Kidney (tissue), 14 donors: Measurements from ENCODE around the gene LIMA1. TPM values are rescaled to one million over a fixed set of nuclear protein-coding genes. Genes with fewer than 3 reads are reported as not detected.
A peak's percentile ranks its signal among the peaks of the same experiment; 100 is the strongest.

Source experiments
- DNase-seq, 5 donors: peaks; one replicate each; pipeline ENCODE4 v3.0.0-alpha.2; 2013 to 2020
- FAIRE-seq: peaks from 2 replicates; lab custom pipeline; 2012; peaks lifted over from hg19 to GRCh38; lab: Jason Lieb, UNC
- H3K27ac ChIP-seq, 2 donors: one replicate each; pipeline ENCODE4 v1.7.0; 2013; ENCODE audit warnings: low read depth in 2 of 2, low read length in 2 of 2, inconsistent platforms in 1 of 2
- H3K27me3 ChIP-seq: one replicate; pipeline ENCODE4 v1.7.1; 2013; ENCODE audit warnings: low read length, inconsistent platforms; ENCODE audit not compliant: control insufficient read depth, insufficient read depth
- H3K36me3 ChIP-seq, 3 donors: one replicate each; pipeline versions ENCODE4 v1.7.0 to v1.7.1; 2013; ENCODE audit warnings: low read length in 3 of 3, control low read depth in 1 of 3, inconsistent platforms in 1 of 3; ENCODE audit not compliant: insufficient read depth in 3 of 3, control insufficient read depth in 2 of 3
- H3K4me1 ChIP-seq, 3 donors: one replicate each; pipeline versions ENCODE4 v1.7.0 to v1.7.1; 2013; ENCODE audit warnings: low read length in 3 of 3, inconsistent platforms in 1 of 3, low read depth in 1 of 3; ENCODE audit not compliant: control insufficient read depth in 2 of 3, insufficient read depth in 2 of 3
- H3K4me3 ChIP-seq, 3 donors: one replicate each; pipeline versions ENCODE4 v1.7.0 to v1.8.1; 2013; ENCODE audit warnings: low read length in 3 of 3, control low read depth in 1 of 3, inconsistent platforms in 1 of 3
- H3K9ac ChIP-seq, 3 donors: one replicate each; pipeline versions ENCODE4 v1.7.0 to v1.7.1; 2013; ENCODE audit warnings: low read length in 3 of 3, control low read depth in 1 of 3, inconsistent platforms in 1 of 3
- H3K9me3 ChIP-seq, 3 donors: one replicate each; pipeline versions ENCODE4 v1.7.0 to v1.7.1; 2013; ENCODE audit warnings: low read length in 3 of 3, control low read depth in 1 of 3, inconsistent platforms in 1 of 3; ENCODE audit not compliant: control insufficient read depth in 2 of 3, insufficient read depth in 1 of 3
- CTCF ChIP-seq: IDR thresholded peaks from 3 replicates; pipeline ENCODE4 v1.5.1; 2012; ENCODE audit warnings: mild to moderate bottlenecking, moderate library complexity, borderline replicate concordance; ENCODE audit not compliant: insufficient read depth; ENCODE audit errors: extremely low read depth
- intact Hi-C: fragments of 100-400 bp; cut with DNase I; formaldehyde crosslinking; loops from one replicate; pipeline ENCODE4 v1.11.1; 2022
- polyA plus RNA-seq: library from polyadenylated mRNA; stranded (reverse); fragments of 350-450 nt; fragmentation: Illumina TruSeq; extraction: RNeasy Lipid Tissue Mini Kit (QIAGEN cat#74804); gene quantifications from one replicate; pipeline ENCODE4 v1.2.3, GENCODE V29; 2014; ENCODE audit warnings: low read depth, low replicate concordance; ENCODE audit not compliant: insufficient read depth
- total RNA-seq: library from RNA; stranded (reverse); fragmentation: NEBNext Ultra II Directional; extraction: Animal tissue kit (Norgen Biotek cat#: 25700); gene quantifications from one replicate; pipeline ENCODE4 v1.2.1, GENCODE V29; 2021
- donor health status: control.
- donor health status: control.
- donor health status: control.
- donor health status: control.
- donor health status: control.
- donor health status: DM: yes; HTN: yes; CAD: no.
- donor health status: Normal renal cell carcinoma (clear cell type).

LIMA1 gene
- total and polyA plus RNA-seq, 2 donors from 2014 or later, result 43.1 to 76.1 TPM

GRCh38 chr12:50251619-50252252, 31.6 kb downstream of the LIMA1 start:
- H3K9ac ChIP-seq, result peak overlapping the region in 1 of 3 donors; percentile 1
- H3K36me3 ChIP-seq, result no peaks in the 10 kb centered on the region
- FAIRE-seq (no peak), DNase-seq (no peak)
- no peaks in the 10 kb centered on the region for H3K27me3 ChIP-seq
- H3K4me1 ChIP-seq, result no peaks in the 10 kb centered on the region
- no peaks in the 10 kb centered on the region for H3K9me3 ChIP-seq
- intact Hi-C loops, result no loop called here
- no peak for TF ChIP-seq CTCF
- no peak overlapping the region for H3K27ac ChIP-seq
- H3K4me3 ChIP-seq, result no peak overlapping the region

GRCh38 chr12:50249464-50250182, 33.7 kb downstream of the LIMA1 start:
- FAIRE-seq (no peak), DNase-seq (no peak)
- no peaks in the 10 kb centered on the region for H3K9me3 ChIP-seq
- no peaks in the 10 kb centered on the region for H3K27me3 ChIP-seq
- no peaks in the 10 kb centered on the region for H3K4me1 ChIP-seq
- no peaks in the 10 kb centered on the region for H3K36me3 ChIP-seq
- TF ChIP-seq CTCF, result no peak
- no peak overlapping the region for H3K27ac ChIP-seq
- no peak overlapping the region for H3K9ac ChIP-seq
- no peak overlapping the region for H3K4me3 ChIP-seq
- intact Hi-C loops, result no loop called here

- Histone ChIP-seq H3K36me3 (no peaks in the 10 kb centered on the region), H3K4me3 (no peak overlapping the region), H3K9ac (no peak overlapping the region), H3K4me1 (no peaks in the 10 kb centered on the region), H3K27me3 (no peaks in the 10 kb centered on the region), H3K27ac (no peak overlapping the region), H3K9me3 (no peaks in the 10 kb centered on the region)
- intact Hi-C loops, result no loop called here
- no peak for FAIRE-seq
- no peak for TF ChIP-seq CTCF
- no peak for DNase-seq
Measured at GRCh38 chr12:50248883-50249282, 34.4 kb downstream of the LIMA1 start.
